GM19328 (cell line): ENCODE data around the gene OAF.
"Not testable (repeated sequence)": the region's sequence is repeated elsewhere in the genome, so short reads cannot be mapped to it uniquely, and the experiment has no call there.

Experiments
- ATAC-seq: cut with Tn5 transposase; IDR thresholded peaks from one replicate; pipeline ENCODE4 v1.9.1; 2021; ENCODE audit warnings: mild to moderate bottlenecking, moderate library complexity; ENCODE audit not compliant: unreplicated experiment

Gene OAF

DNA sequence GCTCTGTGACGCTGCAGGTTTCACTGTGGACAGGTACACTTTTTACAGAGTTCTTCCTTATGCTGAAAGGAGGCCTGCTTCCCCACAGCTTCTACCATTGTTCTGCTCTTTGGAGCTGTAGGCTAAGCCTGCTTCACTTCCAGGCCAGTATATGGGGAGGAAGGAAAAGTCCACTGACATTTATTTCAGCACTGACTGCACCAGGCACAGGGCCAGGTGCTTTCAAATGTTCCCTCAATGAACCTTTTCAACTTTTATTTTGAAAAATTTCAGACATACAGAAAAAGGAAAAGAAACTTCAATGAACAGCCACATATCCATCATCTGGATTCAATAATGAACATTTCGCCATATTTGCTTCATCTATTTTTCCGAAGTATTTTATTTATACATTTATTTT, 51.1 kb downstream of the OAF start:
- ATAC-seq: no peak

DNA sequence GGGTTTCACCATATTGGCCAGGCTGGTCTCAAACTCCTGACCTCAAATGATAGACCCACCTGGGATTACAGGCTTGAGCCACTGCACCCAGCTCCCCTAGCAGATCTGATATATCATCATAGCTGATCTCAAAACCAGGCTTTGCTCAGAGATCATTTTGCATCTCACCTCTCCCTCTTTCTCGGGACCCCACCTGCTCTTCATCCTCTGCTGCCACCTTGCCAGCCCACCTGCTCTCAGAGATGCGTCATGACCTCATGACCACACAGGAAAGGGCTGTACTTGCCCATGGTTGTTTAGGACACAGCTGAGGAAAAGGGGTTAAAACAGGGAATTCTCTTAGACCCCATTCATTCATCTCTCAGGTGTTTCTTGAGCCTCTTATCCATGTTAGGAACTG, 56.5 kb downstream of the OAF start:
- ATAC-seq: no peak

DNA sequence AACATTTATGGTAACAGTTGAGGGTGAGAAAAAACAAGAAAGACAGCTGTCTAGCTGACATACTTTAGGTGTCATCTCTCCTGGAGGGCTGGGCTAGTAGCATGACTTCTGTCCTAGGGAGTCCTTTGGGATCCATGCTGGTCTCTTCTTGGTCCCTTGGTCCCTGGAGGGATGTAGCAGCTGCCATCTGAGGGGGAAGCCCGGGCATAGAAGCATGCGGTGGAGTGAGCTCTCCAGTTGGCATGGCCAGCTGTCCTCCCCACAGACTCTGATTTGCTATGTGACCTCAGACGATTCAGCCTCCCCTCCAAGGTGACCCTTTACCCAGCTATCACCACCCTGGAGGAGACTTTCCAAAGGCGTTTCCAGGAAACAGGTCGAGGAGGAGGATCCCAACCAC, 57.9 kb downstream of the OAF start:
- no peak for ATAC-seq

DNA sequence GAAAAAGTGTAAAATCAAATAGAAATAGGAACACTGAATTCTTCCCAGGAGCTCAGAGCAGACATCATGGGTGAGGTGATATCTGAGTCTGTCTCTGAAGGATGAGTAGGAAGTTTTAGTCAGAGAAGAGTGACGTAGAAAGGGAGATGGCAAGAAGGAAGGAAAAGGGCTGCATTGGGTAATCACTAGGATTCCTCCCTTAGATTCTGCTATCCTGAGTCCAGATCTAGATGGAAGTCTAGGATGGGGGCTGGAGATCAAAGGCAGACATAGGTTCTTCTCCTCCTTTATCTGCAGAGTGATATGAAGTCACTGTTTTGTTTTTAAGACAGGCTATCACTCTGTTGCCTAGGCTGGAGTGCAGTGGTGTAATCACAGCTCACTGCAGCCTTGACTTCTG, 59.6 kb downstream of the OAF start:
- ATAC-seq: no peak

DNA sequence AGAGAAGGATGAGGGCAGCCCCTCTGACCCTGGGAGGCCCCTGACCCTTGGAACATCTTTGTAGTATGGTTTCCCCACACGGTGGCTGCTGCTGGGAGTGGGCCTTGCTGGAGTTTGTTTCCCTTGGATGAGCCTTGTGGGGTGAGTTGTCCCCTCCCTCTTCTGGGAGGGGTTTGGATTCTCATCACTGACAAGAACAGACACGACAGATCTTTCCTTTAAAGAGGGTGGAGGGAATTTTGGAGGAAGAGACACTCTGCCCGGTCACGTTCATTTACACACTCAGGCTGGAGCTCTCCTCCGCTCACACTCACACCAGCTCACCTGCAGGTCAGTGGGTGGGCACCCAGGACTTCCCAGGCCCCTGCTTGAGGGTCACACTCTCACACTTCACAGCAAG, 60.8 kb downstream of the OAF start:
- no peak for ATAC-seq

DNA sequence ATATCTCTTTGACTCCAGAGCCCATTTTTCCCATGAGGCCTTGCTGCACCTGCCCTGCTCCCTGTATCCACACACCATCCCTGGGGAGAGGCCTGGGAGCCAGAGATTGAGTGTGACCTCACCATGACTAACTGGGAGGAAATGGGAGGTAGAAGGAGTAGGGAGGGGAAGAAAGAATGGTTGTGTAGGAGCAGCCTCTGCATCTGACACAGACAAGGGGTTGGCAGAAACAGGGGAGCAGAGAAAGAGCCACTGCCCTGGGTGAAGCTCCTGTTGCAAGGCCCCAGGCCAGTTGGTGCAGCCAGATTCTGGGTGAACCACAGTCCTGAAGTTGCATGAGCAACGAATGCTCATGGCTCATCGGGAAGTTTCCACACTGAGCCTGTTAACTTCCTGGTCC, 61.5 kb downstream of the OAF start:
- no peak for ATAC-seq

DNA sequence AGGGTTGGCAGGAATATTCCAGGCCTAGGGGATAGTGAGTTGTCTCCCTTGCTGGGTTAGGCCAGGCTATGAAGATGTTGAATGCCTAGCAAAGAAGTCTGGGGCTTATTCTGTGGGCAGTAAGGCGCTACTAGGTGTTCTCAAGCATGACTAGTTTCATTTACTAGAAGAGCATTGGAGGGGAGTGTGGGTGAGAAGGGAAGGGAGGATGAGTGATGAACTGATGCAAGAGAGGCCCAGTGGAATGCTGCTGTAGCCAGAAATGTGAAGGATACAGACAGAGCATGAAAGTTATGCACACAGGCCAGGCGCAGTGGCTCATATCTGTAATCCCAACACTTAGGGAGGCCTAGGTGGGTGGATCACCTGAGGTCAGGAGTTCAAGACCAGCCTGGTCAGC, 62.6 kb downstream of the OAF start:
- no peak for ATAC-seq

DNA sequence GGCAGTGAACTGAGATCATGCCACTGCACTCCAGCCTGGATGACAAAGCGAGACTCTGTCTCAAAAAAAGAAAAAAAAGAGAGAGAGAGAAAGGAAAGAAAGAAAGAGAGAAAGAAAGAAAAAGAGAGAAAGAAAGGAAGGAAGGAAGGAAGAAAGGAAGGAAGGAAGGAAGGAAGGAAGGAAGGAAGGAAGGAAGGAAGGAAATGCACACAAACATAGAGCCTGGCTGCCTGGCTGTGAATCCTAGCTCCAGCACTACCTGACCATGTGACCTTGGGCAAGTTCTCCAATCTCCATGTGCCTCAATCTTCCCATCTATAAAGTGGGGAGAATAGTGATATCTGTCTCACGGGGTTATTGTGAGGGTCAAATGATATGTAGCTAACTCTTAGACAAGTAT, 63.1 kb downstream of the OAF start:
- ATAC-seq: not testable (repeated sequence)

DNA sequence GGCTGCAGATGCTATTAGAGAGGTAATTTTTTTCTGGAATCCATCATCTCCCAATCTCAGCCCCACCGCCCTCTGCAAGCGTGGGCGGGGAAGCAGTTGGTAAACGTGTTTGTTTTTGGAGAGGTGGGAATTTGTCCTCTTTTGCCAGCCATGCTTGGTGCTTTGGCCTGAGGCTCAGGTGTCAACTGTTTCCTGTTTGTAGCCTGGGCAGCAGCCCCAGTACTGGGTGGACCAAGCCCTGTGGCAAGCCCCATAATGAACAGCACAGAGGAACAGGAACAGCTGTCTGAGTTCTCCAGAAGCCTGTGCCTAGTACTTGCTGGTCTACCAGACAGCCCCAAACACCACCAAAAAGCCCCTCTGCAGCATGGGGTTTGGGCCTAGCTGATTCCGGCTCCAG, 68.7 kb downstream of the OAF start:
- ATAC-seq: no peak
